HG02870 (cell line): ENCODE measurements around the gene DVL3.

Experiments used
- ATAC-seq: cut with Tn5 transposase; IDR thresholded peaks from one replicate; pipeline ENCODE4 v1.9.1; 2021; ENCODE audit warnings: mild to moderate bottlenecking, moderate library complexity; ENCODE audit not compliant: unreplicated experiment

Gene DVL3

GRCh38 chr3:184176377-184177330 lies 21.5 kb downstream of the DVL3 start:
- no peak for ATAC-seq

DNA sequence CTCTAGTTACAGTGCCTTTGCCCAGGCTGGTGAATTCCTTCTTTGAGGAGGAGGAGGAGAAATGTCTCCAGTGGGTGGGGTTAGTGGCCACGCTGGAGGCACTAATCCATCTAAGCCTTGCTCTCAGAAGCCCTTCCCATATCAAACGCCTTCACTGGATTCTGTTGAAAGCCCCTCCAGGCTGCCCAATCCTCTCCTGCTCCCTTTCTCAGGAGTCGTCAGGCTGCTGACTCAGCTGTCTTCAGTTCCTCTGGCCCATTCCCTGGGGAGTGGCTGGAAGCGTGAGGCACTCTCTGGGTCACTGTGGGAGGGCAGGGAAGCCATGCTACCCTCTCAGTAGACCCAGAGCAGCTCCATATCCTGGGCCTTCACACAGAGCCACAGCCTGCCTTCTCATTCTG lies 22.2 kb downstream of the DVL3 start:
- ATAC-seq: no peak

DNA sequence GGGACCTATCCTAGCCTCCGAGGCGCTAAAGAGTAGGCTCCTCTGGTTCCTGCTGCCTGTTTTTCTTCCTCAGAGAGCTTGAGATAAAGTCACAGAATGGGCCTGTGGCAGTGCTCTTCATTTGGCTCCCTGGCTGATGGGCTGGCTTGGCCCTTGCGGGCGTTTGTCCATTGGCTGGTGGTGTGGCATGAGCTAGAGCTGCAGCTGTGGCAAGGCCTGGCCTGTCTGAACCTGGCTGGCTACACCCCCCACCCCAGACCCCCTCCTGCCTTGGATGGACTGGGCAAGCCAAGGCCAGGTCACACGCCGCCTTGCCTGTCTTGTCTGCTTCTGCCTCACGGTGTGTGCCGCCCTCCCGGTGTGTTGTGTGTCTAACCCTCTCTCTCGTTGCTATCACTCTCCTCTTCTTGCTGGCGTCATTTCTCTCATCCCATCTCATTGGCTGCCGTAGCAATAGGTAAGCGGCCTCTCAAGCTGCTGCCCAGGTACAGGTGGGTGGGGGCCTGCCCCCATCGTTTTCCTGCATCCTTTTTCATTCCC lies 22.7 kb downstream of the DVL3 start:
- ATAC-seq: no peak

GRCh38 chr3:184178521-184179138 lies 23.5 kb downstream of the DVL3 start:
- no peak for ATAC-seq

DNA sequence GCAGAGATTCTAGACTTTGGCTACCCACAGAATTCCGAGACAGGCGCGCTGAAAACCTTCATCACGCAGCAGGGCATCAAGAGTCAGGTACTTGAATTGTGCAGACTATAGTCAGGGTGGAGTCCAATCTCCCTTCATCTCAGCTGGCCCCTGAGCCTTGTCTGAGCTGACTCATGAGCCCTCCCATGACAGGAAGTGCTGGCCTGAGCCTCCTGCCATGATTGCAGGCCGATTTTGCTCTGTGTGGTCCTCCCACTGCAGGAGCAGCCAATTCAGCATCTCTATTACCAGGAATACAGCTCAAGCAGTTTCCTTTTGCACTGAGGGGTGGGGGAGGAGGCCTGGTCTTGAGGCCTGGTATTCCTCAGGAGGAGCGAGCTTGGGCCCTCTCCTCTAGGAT lies 25.0 kb downstream of the DVL3 start:
- ATAC-seq: no peak

- no peak for ATAC-seq
Measured at GRCh38 chr3:184181596-184181995, 26.4 kb downstream of the DVL3 start.

DNA sequence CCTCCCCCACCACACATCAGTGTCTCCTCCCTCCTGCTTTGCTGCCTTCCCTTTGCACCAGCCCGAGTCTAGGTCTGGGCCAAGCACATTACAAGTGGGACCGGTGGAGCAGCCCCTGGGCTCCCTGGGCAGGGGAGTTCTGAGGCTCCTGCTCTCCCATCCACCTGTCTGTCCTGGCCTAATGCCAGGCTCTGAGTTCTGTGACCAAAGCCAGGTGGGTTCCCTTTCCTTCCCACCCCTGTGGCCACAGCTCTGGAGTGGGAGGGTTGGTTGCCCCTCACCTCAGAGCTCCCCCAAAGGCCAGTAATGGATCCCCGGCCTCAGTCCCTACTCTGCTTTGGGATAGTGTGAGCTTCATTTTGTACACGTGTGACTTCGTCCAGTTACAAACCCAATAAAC lies 28.5 kb downstream of the DVL3 start:
- no peak for ATAC-seq

GRCh38 chr3:184184546-184185230 lies 29.5 kb downstream of the DVL3 start:
- ATAC-seq: no peak

- peak; percentile 85 for ATAC-seq
Measured at GRCh38 chr3:184185461-184186183, 30.4 kb downstream of the DVL3 start.

DNA sequence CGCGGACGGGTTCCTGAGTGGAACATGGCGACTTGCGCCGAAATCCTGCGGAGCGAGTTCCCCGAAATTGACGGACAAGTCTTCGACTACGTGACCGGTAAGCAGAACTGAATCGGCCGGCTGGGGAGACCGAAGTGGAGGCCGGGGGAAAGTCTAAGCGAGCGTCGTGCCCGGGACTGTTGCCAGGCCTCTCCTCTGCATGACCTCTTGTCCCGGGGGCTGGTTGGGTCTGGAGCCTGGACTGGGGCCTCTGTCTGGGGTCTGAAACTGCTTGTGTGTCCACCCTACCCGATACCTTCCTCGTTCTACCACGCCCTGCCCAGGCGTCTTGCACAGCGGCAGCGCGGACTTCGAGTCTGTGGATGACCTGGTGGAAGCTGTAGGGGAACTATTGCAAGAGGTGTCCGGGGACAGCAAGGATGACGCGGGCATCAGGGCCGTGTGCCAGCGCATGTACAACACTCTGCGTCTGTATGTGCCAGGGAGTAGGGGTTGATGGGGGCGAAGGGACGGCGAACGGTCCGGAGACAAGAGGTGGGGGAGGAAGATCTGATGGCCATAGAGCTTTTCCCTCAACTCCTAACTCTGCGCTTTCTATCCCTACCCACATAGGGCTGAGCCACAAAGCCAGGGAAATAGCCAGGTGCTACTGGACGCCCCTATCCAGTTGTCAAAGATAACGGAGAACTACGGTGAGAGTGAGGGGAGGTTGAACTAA lies 31.2 kb downstream of the DVL3 start, which contains the start of gene ABCF3:
ABCF3 (plus strand) TSS at position 16 of the 718 bp plus-strand sequence; CDS start at position 25, 9 bp downstream.
- ATAC-seq: peak; percentile 23

DNA sequence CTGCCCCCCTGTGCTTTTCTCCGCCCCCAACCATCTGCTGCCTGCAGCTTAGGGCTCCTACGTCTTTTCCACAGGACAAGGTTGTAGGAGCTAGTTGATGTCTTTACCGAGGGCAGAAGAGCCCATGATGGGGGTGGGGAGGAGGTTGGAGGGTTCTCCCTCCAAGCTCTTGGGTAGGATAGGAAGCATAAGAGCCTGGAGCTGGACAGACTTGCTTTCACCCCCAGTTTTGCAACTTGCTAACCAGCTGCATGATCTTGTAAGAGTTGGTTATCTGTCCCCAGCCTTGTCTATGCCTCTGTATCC lies 31.7 kb downstream of the DVL3 start:
- no peak for ATAC-seq

- no peak for ATAC-seq
Measured at GRCh38 chr3:184188080-184188479, 32.9 kb downstream of the DVL3 start.

DNA sequence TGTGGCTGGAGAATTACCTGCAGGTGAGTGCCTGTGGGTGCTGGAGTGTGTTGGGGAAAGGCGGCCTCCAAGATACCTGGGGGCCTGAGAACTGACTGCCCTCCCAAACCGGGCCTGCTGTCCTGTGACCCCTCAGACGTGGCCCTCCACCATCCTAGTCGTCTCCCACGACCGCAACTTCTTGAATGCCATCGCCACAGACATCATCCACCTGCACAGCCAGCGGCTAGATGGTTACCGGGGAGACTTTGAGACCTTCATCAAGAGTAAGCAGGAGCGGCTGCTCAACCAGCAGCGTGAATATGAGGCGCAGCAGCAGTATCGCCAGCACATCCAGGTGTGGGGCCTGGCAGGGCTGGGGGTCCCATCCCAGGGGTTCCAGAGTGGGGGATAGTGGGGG lies 34.2 kb downstream of the DVL3 start:
- ATAC-seq: no peak

DNA sequence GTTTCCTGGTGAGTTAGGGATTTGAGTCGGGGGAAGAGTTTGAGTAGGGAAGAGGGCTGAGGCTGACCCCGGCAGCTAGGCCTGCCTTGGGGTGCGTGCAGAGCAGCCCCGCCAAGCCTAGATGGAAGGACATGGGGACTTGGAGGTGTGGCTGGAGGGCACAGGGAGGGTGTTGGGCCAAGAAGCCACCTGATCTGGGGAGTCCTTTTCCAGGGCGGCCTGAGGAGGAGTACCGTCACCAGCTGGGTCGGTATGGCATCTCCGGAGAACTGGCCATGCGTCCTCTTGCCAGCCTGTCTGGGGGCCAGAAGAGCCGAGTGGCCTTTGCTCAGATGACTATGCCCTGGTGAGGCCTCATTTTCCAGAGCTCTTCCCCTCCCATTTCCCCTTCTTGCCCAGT lies 37.7 kb downstream of the DVL3 start:
- ATAC-seq: no peak

DNA sequence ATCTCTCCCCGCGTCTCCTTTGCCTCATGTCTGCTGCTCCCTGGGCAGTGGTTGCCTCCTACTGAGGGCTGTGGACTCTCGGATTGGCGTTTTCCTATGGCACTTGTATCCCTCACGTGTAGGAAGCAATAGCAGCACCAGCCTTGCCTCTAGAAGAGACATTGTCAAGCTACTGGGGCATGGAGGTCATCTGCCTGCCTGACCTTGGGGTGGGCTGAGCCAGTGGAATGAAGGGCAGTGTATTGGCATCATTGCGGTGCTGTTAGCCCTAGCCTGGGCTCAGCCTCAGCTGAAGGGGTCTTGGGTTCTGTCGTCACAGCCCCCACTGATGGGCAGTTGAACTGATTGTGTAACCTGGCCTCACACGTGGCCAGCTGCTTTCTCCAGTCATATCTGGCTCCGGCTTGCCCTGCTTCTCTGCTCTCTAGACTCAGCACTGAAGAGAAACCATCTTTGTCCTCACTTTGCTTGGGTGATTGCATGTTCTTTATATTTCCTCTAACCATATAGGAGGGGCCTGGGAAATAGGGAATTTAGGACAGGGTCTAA lies 38.9 kb downstream of the DVL3 start:
- no peak for ATAC-seq

GRCh38 chr3:184196536-184196935 lies 41.4 kb downstream of the DVL3 start:
- ATAC-seq: no peak

GRCh38 chr3:184198509-184198908 lies 43.3 kb downstream of the DVL3 start:
- no peak for ATAC-seq

GRCh38 chr3:184200825-184201224 lies 45.6 kb downstream of the DVL3 start:
- ATAC-seq: no peak

DNA sequence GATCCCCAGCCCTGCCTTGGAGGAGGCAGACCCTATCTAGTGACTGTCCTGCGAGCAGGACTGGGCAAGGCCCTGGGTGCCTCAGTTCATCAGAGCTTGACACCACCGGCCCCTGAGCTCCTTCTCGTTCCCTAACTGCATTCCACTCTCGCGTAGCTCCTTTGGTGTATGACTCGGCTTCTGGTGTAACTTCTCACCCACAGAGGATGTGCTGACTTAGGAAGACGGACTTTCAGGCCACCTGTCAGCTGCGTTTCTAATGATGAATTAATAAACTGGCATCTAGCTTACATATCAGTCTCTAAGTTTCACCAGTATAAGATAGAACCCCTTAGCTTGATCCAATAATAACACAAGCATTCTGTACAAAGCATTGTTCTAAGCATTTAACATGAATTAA lies 48.3 kb downstream of the DVL3 start:
- ATAC-seq: no peak
